GM18526 (cell line): ENCODE measurements around the gene CDR2.

ENCODE experiments used
- POLR2A ChIP-seq: IDR thresholded peaks from 3 replicates; pipeline ENCODE4 v1.6.1; 2011; ENCODE audit not compliant: insufficient read length; ENCODE audit errors: extremely low read depth

The CDR2 gene

GRCh38 chr16:22386976-22387375 is 12.6 kb upstream of the CDR2 start:
- no peak for TF ChIP-seq POLR2A

DNA sequence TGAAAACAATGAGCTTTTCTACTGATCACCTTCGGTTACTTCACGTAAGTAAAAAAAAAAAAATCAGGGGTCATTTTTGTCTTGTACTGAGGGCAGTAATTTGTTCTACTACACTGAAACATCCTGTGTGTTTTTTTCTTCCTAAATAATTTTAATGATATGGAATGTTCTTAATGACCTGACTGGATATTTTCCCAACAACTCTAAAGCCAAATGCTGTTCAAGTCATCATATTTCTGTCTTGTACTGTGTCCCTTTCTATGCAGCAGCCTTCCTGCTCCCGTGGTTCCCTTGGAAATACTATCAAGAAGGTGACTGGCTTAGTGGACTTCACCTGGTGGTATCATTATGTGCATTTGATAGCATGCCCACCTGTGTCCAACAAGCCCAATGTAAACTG is 10.8 kb upstream of the CDR2 start:
- no peak for TF ChIP-seq POLR2A

GRCh38 chr16:22383827-22384226 is 9.4 kb upstream of the CDR2 start:
- TF ChIP-seq POLR2A = no peak

GRCh38 chr16:22381392-22381791 is 7.0 kb upstream of the CDR2 start:
- no peak for TF ChIP-seq POLR2A

DNA sequence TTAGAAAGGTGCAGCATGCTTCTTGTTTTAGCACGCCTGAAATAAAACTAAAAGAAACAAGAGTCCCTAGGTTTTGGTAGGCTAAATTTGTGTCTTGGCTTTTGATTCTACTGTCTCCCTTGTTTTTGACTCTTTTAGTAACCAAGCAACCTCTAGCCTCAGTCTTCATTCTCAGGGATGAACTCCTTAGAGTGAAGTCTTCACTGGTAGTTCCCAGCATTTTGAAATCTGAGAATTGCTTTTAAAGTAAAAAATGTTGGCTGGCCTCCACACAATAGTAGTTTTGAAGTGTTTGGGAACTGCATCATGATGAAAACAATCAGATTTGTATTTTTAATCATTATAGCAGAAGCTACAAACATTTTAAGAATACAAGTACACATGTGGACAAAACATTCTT is 6.1 kb upstream of the CDR2 start:
- no peak for TF ChIP-seq POLR2A

DNA sequence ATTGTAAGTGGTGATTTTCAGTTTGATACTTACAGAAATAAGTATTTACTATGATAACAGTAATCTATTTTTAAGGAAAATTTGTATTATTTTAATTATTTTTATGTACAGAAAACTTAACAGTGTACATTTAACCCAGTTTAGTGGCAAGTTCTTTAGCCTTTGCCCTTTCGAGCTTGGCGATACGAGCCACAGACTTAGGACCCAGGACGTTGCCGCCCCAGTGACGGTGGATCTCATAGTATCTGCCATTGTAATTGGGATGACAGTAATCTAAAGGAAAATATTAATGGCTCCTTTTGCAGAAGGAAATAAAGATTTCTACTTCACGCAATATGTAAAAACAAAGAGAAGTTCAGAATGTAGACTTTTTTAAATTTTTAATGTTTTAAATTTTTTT is 5.2 kb upstream of the CDR2 start:
- no peak for TF ChIP-seq POLR2A

- no peak for TF ChIP-seq POLR2A
These were observed 1.7 kb upstream of the CDR2 start for GRCh38 chr16:22375963-22376640.

- TF ChIP-seq POLR2A = no peak
These were observed 921 bp upstream of the CDR2 start for GRCh38 chr16:22375117-22375962.

GRCh38 chr16:22373662-22374310 is 633 bp downstream of the CDR2 start:
- no peak for TF ChIP-seq POLR2A

DNA sequence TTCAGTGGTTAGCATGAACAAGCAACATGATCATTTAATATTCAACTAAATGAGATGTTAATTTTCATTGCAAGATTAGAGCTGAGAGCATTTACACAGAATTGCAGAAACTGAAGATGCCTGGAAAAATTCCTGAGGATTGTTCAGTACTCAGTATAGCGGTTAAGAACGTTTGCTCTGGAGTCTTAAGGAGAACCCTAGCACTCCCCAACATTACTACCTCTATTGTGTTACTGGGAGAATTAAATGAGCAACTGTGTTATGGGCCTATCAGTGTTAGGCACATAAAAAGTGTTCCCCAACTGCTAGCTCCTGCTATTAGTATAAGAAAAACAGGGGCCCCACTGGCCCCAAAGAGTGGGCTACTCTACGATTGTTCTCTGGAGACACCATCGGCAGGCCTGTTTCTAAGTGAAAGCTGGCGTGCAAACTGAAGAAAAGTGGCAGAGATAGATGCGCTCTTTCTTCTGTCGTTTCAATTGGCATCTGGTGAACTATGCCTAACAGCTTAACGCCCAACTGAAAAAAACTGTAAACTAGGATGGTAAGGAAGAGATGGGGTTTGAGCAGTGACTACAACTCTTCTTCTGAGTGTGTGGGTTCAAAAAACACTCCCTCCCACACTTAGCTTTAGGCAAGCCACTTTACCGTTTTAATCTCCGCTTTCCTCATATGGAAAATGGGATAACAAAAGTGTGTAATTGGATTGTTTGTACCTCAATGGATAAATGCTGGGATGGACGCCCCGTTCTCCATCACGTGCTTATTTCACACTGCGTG is 1.3 kb downstream of the CDR2 start:
- TF ChIP-seq POLR2A = no peak

GRCh38 chr16:22370038-22370820 is 4.2 kb downstream of the CDR2 start:
- no peak for TF ChIP-seq POLR2A

DNA sequence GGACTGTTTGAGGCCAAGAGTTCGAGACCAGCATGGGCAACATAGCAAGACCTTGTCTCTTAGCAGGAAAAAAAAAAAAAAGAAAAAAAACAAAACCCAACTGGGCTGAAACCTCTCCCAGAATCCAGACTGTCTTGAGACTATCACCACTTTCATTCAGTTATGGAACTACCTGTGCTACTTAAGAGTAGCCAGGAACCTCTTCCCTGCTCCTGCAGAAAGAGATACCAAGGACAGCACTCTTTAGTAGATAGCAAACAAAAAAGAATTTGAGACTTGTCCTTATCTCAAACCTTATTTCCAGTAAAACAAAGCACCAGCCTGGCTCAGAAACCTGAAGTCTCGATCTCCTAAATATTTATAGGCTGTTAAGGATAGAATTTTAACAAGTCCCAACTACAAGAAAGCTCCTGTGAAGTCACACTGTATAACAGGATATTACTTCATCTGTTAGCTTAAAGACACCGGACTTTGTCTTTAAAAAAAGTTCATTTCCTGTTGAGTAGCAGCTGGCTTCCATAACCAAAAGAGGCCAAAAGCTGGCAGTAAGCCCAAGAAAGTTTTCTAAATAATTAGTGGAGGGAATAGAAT is 5.1 kb downstream of the CDR2 start:
- no peak for TF ChIP-seq POLR2A

- no peak for TF ChIP-seq POLR2A
These were observed 7.5 kb downstream of the CDR2 start for GRCh38 chr16:22366889-22367288.

DNA sequence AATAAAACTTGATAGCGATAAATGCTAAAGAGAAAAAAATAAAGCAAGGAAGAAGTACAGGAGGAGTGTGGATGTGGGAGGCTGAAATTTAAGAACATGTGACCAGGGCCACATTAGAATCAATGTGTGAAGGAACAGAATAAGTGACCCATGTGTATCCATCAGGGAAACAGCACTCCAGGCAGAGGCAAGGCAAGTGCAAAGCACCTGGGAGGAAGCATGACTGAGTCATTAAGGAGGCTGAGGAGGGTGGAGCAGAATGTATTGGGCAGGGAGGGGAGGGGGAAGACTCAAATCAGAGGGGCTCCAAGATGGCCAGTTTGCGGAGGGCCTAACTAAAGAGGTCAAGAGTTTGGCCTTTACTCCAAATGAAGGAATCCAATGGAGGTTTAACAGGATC is 8.0 kb downstream of the CDR2 start:
- no peak for TF ChIP-seq POLR2A

DNA sequence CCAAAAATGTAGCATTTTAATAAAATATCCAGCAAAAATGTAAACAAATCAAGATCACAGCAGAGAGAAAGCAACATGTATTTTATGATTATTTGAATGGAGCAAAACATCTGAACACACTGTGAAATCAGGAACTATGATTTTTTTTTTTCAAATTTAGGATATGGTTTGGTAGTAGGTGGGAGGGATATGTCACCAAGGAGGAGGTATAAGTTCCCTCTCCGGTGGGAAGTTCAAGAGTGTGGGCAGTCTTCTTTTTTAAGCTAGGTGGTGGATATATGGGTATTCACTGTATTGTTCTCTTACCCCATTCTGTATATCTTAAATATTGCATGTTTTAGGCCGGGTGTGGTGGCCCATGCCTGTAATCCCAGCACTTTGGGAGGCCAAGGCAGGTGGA is 10.2 kb downstream of the CDR2 start:
- TF ChIP-seq POLR2A = no peak
